Hematopoietic multipotent progenitor cell (in vitro differentiated cells): Measurements from ENCODE around the gene GPRIN3. TPM values are rescaled to one million over a fixed set of nuclear protein-coding genes. Genes with fewer than 3 reads are reported as not detected.
"Not testable (repeated sequence)": the region's sequence is repeated elsewhere in the genome, so short reads cannot be mapped to it uniquely, and the experiment has no call there.

Experiments used
- DNase-seq, 3 donors: peaks; one replicate each; pipeline ENCODE4 v3.0.0-alpha.2; 2011 to 2015; ENCODE audit warnings: low read depth in 2 of 3, low spot score in 2 of 3
- total RNA-seq: library from RNA; depleted of rRNA; stranded (reverse); fragments of >200 nt; gene quantifications from one replicate; pipeline ENCODE4 v1.2.3, GENCODE V29; 2012

Gene GPRIN3
- total RNA-seq, 1 donor: 2.7 TPM

DNA sequence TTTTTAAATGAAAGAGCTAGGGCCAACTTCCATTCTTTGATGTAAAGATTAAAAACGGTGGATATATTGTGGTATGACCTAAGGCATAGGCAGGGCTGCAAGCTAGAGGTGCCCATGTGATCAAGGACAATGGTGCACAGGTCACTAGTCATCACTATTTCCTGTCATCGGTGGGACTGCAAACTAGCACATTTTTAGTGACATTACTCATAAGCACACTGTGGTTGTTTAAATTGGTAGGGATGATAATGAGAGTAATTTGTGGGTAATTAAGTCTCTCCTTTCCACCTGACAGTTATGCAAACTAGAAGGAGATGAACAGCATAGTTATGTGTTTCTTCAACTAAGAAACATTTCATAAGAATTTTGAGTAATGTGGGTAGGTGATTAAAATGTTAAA is 85.4 kb downstream of the GPRIN3 start:
- DNase-seq: no peak

DNA sequence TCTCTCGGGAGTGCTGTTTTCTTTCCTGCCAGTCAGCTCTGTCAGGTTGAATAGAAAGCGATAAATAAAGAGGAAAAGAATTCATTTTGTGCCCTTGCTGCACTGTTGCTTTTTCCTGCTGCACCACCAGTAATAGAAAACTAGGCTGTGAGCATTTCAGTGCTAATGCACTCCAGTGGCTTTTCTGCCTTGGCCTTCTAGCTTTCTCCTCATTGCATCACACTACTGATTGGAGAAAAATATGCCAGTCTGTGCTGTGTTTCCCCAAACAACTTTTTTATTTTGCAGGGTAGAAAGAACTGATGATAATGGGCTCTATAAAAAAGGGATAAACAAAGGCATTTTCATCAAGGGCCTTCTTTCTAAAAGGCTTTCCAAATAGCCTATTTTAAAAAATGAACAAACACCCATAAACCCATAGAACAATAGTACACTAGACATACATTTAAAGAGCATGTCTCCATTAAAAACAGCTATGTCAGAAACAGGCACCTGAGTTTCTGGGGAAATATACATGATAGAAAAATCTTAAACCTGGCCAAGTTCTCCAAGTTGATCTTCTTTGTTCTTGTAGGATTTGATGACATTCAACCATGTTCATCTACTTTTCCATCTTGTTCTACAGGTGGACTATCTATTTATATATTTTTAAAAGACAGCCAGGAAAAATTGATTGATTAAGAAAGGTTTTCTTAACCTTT is 86.3 kb downstream of the GPRIN3 start:
- DNase-seq: no peak

DNA sequence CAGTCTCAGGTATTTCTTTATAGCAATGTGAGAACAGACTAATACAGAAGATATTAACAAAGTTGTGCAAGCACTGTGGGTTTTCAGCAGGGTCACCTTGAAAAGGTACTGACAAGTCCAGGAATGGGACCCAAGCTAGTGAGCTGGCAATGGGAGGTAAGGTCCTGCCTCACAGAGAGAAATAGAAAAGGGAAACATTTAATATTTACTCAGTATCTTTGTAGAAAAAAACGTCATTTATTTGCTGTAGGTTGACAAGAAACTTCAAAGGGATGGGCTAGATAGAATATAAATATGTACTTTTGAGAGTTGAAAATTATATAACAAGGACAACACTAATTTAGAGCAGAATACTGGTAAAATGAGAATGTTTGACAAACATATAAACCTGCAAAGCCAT is 89.0 kb downstream of the GPRIN3 start:
- DNase-seq: no peak

DNA sequence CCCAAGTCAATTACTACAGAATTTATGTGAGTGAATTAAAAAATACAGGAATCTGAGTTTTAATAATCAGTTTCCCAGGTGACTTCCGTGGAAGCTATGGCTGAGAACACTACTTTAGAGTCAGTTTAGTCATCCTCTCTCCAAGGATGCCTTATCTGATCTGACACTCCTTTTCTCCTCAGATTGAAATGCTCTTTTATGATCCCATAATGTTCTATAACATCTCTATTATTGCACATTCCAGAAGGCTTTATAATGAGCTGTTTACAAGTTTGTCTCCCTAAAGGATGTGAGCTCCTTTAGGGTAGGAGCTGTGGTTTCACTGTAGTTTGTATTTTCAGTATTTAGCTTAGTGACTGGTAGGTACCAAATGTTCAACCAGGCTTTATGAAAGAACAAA is 90.0 kb downstream of the GPRIN3 start:
- DNase-seq: no peak

DNA sequence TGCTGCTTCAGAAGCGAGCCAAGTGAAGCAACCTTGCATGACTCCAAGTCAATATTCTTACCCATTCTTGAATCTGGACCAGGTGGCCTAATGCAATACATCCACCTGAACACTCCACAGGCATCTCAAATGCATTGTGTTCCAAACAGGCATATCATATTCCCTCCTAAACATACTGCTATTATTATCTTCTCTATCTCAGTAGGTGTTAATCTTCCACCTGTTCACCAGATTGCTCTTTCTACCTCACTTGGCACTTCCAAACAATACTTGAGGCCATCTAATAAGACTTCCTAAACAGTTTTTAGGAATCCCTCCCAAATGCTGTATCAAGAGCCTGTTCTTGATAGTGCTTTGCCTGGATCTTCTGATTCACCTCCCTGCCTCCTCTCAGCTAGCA is 90.7 kb downstream of the GPRIN3 start:
- DNase-seq: no peak

DNA sequence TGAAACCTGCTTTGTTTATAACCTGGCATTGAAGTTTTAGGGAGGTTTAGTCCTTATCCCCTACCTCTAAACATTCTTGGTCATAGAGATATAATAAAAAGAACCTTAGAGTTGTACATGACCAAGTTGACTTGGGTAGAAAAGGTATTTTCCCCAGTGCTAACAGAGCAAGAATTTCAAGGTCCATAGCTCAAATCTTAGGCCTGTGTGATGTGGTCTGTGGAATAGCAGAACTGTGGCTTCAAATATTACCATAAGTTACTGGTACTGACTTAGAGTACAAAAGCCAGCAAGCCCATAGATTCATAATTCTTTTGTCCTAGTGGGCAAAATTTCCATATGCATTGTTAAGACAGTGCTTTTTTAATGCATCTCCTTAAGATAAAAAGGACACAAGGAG is 91.2 kb downstream of the GPRIN3 start:
- DNase-seq: no peak

DNA sequence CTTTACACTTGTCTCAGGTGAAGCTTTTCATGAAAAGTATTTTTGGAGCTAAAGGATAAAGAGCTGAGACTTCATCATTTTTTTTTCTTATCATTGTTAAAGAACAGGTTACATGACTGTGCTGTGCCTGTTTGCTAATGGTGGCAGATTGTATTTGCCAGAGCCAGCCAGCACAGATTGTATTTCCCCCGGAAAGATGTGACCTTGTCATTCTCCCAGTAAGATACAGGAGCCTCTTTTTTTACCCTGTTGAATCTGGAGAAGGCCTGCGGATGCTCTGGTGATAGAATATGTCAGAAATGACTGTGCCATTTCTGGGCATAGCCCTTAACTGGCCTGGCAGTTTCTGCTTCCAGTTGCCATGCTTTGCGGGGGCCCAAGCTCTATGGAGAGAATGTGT is 91.9 kb downstream of the GPRIN3 start:
- no peak for DNase-seq

DNA sequence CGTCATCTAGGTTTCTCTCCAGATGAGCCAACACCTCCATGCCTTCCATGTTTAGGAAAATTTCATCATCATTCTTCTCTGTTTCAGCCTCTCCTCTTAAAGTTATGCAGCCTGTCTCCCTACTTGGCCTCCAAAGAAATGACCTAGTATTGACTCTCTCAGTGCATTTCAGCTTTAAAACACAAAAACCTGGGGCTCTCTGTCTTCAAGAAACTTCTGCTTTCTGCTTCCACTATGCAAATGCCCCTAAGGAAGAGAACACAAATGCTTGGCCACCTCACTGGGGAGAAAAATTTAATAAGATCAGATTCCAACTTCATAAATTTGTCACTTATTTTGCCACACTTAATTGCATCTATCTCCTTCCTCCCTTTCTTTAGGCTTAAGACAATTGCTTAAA is 93.3 kb downstream of the GPRIN3 start:
- DNase-seq: no peak

DNA sequence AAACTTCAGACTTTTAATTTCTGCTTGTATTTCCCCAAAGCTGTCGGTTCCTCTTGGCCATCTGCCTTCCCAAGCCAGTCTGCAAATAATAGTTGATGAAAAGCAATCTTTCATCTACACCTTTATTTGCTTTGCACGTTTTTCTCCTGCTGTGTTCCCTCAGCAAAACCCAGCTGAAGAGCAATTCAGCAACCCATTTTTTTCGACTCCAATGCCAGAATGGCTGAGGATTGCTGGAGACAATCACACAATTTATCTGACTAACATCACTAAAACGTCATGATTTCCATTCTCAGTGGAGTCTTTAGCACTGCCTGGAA is 94.3 kb downstream of the GPRIN3 start:
- no peak for DNase-seq

DNA sequence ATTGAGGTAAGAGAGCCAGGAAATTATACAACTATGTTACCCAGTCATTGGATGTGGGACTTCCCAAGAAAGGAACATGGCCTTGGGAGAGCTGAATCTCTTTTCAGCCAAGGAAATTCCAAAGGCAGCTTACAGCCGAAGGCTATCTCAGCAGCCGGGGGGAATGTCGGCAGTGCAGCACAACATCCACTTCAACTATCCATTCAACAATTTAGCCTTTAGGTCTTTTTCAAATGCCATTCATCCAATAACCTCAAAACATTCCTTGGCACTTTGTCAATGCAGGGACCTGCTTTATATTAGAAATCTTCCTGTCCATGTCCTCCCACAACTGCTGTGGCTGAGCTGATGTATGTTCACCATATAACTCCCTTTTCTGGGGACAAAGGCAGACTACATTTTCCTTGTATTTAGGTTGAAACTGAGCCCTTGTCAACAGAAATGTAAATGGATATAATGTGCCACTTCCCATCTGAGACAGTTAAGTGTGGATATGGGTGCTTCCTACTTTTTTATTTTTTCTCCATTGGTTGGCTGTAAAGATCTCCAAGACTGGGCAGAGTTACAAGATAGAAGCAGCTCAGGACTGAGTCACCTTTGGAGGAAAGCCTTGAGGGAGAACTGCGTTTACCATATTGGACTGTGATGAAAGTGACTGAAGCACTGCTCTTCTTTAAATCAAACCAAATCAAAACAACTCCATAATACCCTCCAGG is 94.8 kb downstream of the GPRIN3 start:
- no peak for DNase-seq

DNA sequence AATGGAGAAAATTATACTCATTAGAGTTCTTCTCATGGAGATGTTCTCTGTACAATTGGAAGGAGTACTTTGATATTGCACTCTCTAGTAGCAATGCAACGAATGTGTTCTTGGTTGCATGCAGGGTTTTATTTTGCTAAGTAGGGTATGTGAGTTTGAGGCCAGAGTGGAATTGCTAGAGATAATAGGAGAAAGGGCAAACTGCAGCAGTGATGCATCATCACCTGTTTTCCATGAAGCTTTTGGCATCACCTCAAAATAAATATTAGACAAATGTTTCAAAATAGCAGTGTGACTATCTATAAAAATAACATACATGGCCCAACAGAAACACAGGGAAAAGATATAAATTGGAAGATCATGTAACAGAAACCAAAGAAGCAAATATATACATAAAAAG is 103.0 kb downstream of the GPRIN3 start:
- DNase-seq: no peak

DNA sequence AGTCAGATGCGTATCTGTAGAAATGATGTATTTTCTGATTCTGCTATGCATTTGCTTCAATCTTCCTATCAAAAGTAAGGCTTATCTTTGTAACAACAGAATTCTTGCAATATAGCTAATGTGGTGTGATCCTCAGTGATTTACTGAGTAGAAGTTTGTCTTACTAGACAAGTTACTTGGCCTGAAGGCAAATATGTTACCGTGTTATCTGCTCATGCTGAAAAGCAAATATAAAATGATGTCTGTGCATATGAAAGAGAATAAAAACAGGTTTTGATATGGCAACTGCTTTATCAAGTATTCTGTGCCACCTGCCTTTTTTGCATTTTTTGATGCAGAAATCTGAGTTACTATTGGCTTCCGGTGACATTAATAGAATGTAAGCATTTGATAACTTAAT is 103.7 kb downstream of the GPRIN3 start:
- DNase-seq: no peak

DNA sequence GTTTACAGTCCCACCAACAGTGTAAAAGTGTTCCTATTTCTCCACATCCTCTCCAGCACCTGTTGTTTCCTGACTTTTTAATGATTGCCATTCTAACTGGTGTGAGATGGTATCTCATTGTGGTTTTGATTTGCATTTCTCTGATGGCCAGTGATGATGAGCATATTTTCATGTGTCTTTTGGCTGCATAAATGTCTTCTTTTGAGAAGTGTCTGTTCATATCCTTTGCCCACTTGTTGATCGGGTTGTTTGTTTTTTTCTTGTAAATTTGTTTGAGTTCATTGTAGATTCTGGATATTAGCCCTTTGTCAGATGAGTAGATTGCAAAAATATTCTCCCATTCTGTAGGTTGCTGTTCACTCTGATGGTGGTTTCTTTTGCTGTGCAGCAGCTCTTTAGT is 108.2 kb downstream of the GPRIN3 start:
- not testable (repeated sequence) for DNase-seq

DNA sequence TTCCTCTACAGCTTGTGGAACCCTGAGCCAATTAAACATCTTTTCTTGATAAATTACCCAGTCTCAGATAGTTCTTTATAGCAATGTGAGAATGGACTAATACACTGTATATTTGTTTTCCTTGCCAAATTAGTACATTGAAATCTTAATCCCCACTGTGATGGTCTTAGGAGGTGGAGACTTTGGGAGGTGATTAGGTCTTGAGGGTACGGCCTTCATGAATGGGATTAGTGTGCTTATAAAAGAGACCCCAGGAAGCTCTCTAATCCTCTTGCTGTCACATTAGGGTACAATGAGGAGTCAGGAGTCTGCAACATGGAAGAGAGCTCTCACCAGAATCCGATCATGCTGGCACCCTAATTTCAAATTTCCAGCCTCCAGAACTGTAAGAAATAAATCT is 109.7 kb downstream of the GPRIN3 start:
- DNase-seq: no peak

DNA sequence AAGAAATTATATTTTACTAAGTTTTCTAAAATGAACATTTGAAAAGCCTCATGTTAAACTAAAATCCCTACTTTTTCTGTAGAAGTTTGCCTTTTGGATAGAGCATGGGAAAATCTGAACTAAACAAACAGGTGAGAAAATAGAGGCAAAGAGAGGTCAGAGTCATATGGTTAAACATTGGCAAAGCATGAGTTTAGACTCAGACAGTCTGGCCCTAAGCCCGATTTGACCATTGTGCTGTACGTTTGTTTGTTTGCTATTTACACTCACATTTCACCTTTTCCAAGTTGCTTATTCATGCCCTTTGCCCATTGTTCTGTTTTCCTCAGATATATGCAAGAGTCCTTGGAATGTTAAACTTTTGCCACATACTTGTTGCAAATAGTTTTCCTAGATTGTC is 110.9 kb downstream of the GPRIN3 start:
- DNase-seq: no peak

DNA sequence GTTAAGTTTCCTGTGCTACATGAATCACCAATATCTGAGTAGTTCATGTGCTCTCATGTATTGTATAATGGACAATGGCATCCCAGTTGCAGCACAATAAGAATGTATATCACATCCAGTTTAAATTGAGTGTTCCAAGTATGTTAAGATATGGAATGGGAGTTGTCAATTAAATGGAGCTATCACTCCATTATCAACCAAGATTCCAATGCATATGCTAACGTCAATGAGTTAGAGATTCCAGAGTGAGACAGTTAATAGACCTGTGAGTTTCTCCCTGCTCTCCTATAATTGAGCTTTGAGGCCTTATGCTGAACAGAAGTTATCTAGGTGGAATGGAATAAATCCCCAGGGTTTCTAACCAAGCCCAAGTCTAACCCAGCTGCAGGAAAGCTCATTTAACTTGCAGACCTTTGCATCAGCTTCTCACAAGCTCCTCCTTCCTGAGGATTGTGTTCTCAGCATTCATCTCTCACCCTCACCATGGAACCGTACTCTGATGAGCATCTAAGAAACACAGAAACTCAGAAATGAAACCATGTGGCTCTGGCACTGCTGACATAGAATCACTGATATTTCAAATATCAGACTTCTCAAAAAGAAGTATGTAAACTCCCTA is 111.4 kb downstream of the GPRIN3 start:
- DNase-seq: no peak

DNA sequence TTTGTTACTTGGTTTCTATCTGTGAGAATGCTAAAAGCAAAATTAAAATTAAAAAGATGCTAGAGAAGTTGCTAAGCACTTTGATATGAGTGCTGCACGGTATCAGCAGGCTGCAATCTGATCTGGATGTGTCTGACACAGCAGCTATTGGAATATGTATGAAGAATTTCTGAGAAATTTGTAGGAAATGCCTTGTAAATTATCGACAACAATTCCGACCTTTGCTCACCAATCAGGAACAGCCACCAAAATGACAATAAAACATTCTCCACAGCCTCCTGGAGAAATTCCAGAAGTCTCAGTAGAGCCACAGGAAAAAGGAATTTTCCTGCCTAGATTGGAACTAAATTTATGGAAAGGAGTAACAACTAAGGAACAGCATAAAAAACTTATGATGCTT is 113.8 kb downstream of the GPRIN3 start:
- DNase-seq: no peak

Other genes starting within 250 kb of the GPRIN3 start
- 8.1 TPM for gene TIGD2, start 196.3 kb downstream of the GPRIN3 start, total RNA-seq